VCaP (cell line): ENCODE data around the gene RAPGEF5.

Experiments used
- H3K27ac ChIP-seq: fragments of 450-650 bp; 2 replicates; pipeline ENCODE4 v1.5.1; 2017
- CTCF ChIP-seq: fragments of 450-650 bp; conservative IDR thresholded peaks from 2 replicates; pipeline ENCODE4 v1.5.1; 2017; ENCODE audit warnings: mild to moderate bottlenecking, moderate library complexity

The RAPGEF5 gene

GRCh38 chr7:22295402-22296264 is 61.3 kb downstream of the RAPGEF5 start:
- no peak overlapping the region for H3K27ac ChIP-seq
- no peak for TF ChIP-seq CTCF

GRCh38 chr7:22292531-22292930 is 64.4 kb downstream of the RAPGEF5 start:
- H3K27ac ChIP-seq: no peak overlapping the region
- no peak for TF ChIP-seq CTCF

GRCh38 chr7:22291977-22292376 is 65.0 kb downstream of the RAPGEF5 start:
- no peak overlapping the region for H3K27ac ChIP-seq
- no peak for TF ChIP-seq CTCF

- no peak overlapping the region for H3K27ac ChIP-seq
Measured at GRCh38 chr7:22288202-22288601, 68.8 kb downstream of the RAPGEF5 start.

GRCh38 chr7:22287412-22287811 is 69.5 kb downstream of the RAPGEF5 start:
- no peak for TF ChIP-seq CTCF
- no peak overlapping the region for H3K27ac ChIP-seq

More at GRCh38 chr7:22288202-22288601, 68.8 kb downstream of the RAPGEF5 start:
- no peak for TF ChIP-seq CTCF

GRCh38 chr7:22286436-22286835 is 70.5 kb downstream of the RAPGEF5 start:
- no peak overlapping the region for H3K27ac ChIP-seq
- TF ChIP-seq CTCF: no peak

- TF ChIP-seq CTCF: no peak
- H3K27ac ChIP-seq: no peak overlapping the region
Measured at GRCh38 chr7:22281481-22281880, 75.5 kb downstream of the RAPGEF5 start.
